Osteocyte (in vitro differentiated cells): ENCODE data around the gene PRIM2. TPM values are rescaled to one million over a fixed set of nuclear protein-coding genes. Genes with fewer than 3 reads are reported as not detected.
A peak's percentile ranks its signal among the peaks of the same experiment; 100 is the strongest.
"Not testable (repeated sequence)": the region's sequence is repeated elsewhere in the genome, so short reads cannot be mapped to it uniquely, and the experiment has no call there.

Experiments used
- DNase-seq: peaks from one replicate; pipeline ENCODE4 v3.0.0; 2021; ENCODE audit warnings: mixed read lengths; ENCODE audit not compliant: unreplicated experiment; ENCODE audit errors: extremely low spot score
- H3K27ac Mint-ChIP-seq: one replicate; pipeline ENCODE4 v1.8.0; 2021; ENCODE audit warnings: mild to moderate bottlenecking, mixed read lengths; ENCODE audit not compliant: unreplicated experiment
- H3K27me3 Mint-ChIP-seq: one replicate; pipeline ENCODE4 v1.8.0; 2021; ENCODE audit warnings: mixed read lengths; ENCODE audit not compliant: unreplicated experiment
- H3K36me3 Mint-ChIP-seq: one replicate; pipeline ENCODE4 v1.8.0; 2021; ENCODE audit warnings: mixed read lengths; ENCODE audit not compliant: unreplicated experiment
- H3K4me1 Mint-ChIP-seq: one replicate; pipeline ENCODE4 v1.8.0; 2021; ENCODE audit warnings: mixed read lengths; ENCODE audit not compliant: unreplicated experiment
- H3K4me3 Mint-ChIP-seq: one replicate; pipeline ENCODE4 v1.8.0; 2021; ENCODE audit warnings: mild to moderate bottlenecking, moderate library complexity, mixed read lengths; ENCODE audit not compliant: unreplicated experiment
- H3K9me3 Mint-ChIP-seq: one replicate; pipeline ENCODE4 v1.8.0; 2021; ENCODE audit warnings: mixed read lengths; ENCODE audit not compliant: unreplicated experiment
- long read RNA-seq: library from polyadenylated mRNA; unstranded; transcript quantifications from one replicate; pipeline ENCODE4 v2.0.0, GENCODE V29; 2021
- total RNA-seq: library from RNA; stranded (reverse); gene quantifications from 2 replicates; pipeline ENCODE4 v1.2.1, GENCODE V29; 2021
- TF ChIP-seq, protein P1 (sequence below): fragments of 200-600 bp; sonication (generic); IDR thresholded peaks from 2 replicates; pipeline ENCODE4 v1.5.0; 2021; ENCODE audit warnings: antibody characterized with exemption, mild to moderate bottlenecking, moderate library complexity

The PRIM2 gene
- total RNA-seq = 10.4 and 11.9 TPM in 2 replicates
- long read RNA-seq, transcript PRIM2-207 (14 exons, 2,308 nt) = major isoform, 64 of 94 reads
- long read RNA-seq, partial matches to known transcripts = 4 of 94 reads
- long read RNA-seq, other reads (novel, unspliced or antisense) = 26 of 94 reads

DNA sequence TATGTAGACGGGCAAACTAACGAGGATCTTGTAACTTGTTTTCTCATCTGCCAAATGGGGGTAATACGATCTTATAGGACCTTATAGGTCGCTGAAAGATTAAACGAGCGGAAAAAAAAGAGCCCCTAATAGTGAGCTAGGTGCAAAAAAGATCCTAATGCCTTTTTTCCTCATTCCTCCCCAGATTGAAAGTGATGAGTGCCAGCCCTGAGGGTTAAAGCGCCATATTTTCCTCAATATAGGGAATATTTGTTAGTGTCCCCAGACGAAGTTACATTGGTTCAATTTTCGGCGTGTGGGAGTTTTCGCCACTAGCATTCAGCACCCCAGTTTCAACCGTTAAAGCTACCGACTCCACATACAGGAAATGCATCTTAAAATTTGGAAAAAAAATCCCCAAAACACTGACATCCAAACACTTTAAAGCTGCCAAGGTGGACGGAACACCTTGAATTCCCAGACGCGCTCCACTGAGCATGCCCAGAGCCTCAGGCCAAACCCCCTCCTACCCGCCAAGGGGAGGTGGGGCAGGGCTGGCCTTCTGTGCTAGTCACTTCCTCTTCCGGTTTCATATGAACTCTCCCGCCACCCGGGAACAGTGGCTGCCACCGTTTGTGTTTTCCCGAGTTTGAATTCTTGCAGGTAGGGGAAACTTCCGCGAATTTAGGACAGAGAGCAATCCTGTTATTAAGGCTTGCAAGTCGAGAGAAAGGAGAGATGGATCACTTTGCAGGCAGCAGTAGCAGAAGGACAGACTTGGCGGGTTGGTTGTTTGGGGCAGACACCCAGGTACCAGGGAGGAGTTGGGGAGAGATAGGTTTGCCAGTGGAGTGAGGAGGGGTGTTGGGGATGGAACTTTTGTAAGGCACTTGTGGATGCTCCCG, at the start of gene PRIM2:
Gene PRIM2, plus strand, starts transcription at position 571 of the 884 bp plus-strand sequence. CDS start 816 bp downstream, outside the sequence.
- Mint-ChIP-seq H3K4me1 (peaks cover 57% of the 10 kb centered on the region), H3K4me3 (peak within 1 kb of the TSS; percentile 99), H3K27ac (peak within 1 kb of the TSS; percentile 92), H3K36me3 (peaks cover 13% of the 10 kb centered on the region), H3K9me3 (no peaks in the 10 kb centered on the region), H3K27me3 (no peaks in the 10 kb centered on the region)
- TF ChIP-seq, protein P1, sequence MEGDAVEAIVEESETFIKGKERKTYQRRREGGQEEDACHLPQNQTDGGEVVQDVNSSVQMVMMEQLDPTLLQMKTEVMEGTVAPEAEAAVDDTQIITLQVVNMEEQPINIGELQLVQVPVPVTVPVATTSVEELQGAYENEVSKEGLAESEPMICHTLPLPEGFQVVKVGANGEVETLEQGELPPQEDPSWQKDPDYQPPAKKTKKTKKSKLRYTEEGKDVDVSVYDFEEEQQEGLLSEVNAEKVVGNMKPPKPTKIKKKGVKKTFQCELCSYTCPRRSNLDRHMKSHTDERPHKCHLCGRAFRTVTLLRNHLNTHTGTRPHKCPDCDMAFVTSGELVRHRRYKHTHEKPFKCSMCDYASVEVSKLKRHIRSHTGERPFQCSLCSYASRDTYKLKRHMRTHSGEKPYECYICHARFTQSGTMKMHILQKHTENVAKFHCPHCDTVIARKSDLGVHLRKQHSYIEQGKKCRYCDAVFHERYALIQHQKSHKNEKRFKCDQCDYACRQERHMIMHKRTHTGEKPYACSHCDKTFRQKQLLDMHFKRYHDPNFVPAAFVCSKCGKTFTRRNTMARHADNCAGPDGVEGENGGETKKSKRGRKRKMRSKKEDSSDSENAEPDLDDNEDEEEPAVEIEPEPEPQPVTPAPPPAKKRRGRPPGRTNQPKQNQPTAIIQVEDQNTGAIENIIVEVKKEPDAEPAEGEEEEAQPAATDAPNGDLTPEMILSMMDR = no peak
- DNase-seq = peak; percentile 90

GRCh38 chr6:57268294-57268640, 49.2 kb upstream of the PRIM2 start:
- H3K9me3 Mint-ChIP-seq = peaks cover 4% of the 10 kb centered on the region
- no peaks in the 10 kb centered on the region for H3K36me3 Mint-ChIP-seq
- TF ChIP-seq, protein P1 = no peak
- peaks cover 44% of the 10 kb centered on the region for H3K4me1 Mint-ChIP-seq
- peak overlapping the region; percentile 96 for H3K27ac Mint-ChIP-seq
- H3K4me3 Mint-ChIP-seq = no peak overlapping the region
- no peaks in the 10 kb centered on the region for H3K27me3 Mint-ChIP-seq
- no peak for DNase-seq

GRCh38 chr6:57274113-57274824, 43.2 kb upstream of the PRIM2 start:
- not testable (repeated sequence) for H3K9me3 Mint-ChIP-seq, H3K27me3 Mint-ChIP-seq, H3K36me3 Mint-ChIP-seq, DNase-seq, H3K4me1 Mint-ChIP-seq, H3K4me3 Mint-ChIP-seq, H3K27ac Mint-ChIP-seq

- H3K4me3 Mint-ChIP-seq = no peak overlapping the region
- H3K4me1 Mint-ChIP-seq = peaks cover 6% of the 10 kb centered on the region
- TF ChIP-seq, protein P1 = no peak
- DNase-seq = no peak
- peaks cover 2% of the 10 kb centered on the region for H3K36me3 Mint-ChIP-seq
- H3K27ac Mint-ChIP-seq = no peak overlapping the region
- H3K27me3 Mint-ChIP-seq = no peaks in the 10 kb centered on the region
- peaks cover 5% of the 10 kb centered on the region for H3K9me3 Mint-ChIP-seq
Measured at GRCh38 chr6:57275384-57275783, 42.0 kb upstream of the PRIM2 start.

DNA sequence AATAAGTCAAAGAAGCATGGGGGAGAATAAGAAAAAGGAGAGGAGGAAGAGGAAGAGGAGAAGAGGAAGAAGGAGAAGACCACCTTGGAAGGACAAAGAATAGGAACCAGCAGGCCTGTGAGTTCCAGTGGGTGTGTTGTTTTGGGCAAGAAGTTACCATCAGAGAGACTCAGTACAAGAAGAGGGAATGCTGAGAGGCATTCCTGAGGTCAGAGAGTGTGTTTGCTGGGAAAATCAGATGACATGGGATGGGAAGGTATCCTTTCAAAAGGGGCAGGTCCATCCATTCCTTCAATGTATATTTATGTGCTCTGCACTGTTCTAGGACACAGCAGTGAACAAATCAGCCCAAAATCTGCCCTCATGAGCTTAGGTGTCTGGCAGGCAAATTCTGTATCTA, 40.5 kb upstream of the PRIM2 start:
- Mint-ChIP-seq H3K4me1 (peaks cover 6% of the 10 kb centered on the region), H3K27ac (peak overlapping the region; percentile 4), H3K27me3 (no peaks in the 10 kb centered on the region), H3K4me3 (no peak overlapping the region), H3K9me3 (peaks cover 5% of the 10 kb centered on the region), H3K36me3 (peaks cover 2% of the 10 kb centered on the region)
- no peak for DNase-seq
- TF ChIP-seq, protein P1 = no peak
